Measurements from ENCODE around the gene ADSS1. TPM values are rescaled to one million over a fixed set of nuclear protein-coding genes. Genes with fewer than 3 reads are reported as not detected.

The ADSS1 gene
- total RNA-seq, 1 donor from 2014 or later: 49.3 TPM

DNA sequence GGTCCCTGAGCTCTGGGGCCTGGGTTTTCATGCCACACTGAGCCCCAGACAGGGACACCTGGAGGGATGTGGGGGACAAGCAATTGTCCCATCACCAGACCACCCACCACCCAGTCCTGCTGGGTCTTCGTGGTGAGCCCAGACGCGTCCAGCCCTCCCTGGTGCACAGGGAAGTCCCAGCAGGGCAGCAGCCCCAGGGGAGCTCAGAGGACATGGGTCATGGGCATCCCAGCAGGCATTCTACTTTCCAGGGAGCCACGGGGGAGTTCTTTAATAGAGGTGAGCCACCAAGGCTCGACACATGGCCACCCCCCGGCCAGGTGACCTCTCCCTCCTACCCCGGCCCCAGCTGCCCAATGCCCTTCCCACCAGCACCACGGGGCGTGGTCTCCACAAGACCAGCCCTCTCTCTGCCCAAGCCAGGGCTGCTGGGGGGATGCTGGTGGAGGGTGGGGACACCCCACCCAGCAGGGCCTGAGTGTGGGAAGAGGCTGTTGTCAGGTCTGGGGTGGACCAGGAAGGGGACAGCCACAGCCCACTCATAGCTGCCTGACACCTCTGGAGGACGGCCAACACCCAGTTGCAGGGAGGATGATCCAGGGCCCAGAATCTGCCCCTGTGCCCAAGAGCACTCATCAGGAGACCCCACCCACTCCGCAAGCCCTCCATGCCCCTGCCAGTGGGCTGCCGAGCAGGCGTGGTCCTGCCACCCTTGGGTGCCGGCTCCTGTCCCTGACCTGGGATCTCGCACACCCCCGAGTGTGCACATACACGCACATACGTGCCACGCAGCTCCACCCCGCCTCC, 57.4 kb downstream of the ADSS1 start:
- no peak for DNase-seq (ENCODE audit: low spot score)

DNA sequence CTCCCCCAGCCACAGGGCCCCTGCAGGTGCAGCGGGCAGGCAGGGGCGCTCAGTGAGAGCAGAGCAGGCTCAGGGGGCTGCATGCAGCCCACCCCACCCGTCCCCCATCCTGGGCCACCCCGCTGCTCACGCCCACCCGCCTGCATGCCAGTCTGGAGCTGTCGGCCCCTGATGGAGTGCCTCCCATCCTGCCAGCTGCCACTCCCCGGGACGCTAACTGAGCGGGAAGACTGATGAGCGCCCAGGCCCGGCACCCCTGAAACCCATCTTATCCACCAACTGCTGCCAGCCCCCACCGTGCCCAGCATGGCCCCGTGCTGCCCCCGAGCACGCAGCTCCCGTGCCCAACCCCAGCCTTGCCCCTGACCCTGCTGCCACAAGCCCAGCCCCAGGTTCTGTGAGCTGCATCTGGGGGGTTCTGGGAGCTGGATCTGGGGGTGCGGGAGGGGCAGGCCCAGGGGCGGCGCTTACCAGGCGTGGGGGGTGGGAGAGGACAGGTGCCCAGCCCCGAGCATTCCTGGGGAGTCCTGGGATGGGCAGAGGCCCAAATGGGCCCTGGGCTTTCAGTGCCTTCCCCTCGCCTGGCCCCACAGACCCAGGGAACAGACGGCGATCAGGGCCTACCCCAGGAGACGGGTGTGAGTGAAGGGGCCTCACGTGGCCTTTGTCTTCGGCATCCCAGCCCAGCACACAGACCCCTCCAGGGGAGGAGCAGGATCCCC, 58.2 kb downstream of the ADSS1 start:
- DNase-seq (ENCODE audit: low spot score): no peak

DNA sequence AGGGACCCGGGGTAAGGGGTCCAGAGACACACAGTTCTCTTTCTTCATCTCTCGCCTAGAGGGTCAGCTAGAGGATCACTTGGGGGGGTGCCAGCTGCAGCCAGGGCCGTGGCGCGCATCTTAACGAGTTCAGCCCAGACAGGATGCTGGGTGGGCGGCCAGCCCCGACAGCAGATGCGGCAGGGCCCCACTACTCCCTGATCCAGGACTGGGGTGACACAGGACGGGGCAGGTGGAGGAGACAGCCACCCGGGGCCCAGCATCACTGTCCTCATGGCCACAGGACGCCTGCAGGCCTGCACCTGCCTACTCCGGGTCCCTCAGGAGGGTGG, 58.7 kb downstream of the ADSS1 start:
- no peak for DNase-seq (ENCODE audit: low spot score)

DNA sequence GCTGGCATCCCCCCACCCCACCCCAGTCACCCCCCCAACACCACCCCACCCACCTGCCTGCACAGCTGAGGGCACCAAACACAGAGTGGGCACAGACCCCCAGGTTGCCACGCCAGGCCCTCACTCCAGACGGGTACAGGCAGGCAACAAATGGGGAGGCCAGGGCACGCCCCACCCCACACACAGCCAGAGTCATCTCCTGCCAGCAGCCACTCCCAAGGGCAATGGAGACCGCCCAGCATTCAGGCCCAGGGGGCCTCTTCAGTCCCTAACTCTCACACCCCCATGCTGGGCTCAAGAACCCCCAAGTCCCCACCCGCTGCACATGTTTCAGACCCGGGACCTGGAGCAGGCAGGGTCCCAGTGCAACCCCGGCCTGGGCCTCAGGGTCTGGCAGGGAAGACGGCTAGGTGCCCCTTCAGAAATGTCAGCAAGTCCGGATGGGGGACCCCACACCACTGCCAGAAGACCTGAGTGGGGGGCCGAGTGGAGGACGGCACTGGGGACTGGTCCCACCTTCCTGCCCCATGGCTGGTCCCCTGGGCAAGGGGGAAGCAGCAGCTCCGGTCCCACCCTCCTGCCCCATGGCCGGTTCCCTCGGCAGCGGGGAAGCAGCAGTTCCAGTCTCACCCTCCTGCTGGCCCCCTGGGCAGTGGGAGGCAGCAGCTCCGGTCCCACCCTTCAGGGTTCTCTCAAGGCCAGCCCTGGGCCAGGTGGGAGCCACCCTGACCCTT, 59.6 kb downstream of the ADSS1 start:
- no peak for DNase-seq (ENCODE audit: low spot score)

DNA sequence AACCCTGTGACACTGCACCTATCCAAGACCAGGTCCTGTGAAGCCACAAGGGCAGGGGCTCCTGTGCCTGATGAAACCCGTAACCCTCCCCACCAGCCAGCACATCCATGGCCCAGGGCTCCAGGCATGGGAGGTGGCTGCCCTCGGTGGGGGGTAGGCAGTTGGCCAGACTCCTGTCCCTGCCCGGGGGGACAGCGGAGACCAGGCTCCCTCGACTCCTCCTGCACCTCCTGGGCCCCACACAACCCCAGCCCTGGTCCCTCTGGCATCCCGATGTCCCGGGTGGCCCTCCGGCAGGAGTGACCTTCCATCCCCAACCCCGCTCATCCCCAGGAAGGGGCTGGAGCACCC, 60.2 kb downstream of the ADSS1 start:
- DNase-seq (ENCODE audit: low spot score): no peak

DNA sequence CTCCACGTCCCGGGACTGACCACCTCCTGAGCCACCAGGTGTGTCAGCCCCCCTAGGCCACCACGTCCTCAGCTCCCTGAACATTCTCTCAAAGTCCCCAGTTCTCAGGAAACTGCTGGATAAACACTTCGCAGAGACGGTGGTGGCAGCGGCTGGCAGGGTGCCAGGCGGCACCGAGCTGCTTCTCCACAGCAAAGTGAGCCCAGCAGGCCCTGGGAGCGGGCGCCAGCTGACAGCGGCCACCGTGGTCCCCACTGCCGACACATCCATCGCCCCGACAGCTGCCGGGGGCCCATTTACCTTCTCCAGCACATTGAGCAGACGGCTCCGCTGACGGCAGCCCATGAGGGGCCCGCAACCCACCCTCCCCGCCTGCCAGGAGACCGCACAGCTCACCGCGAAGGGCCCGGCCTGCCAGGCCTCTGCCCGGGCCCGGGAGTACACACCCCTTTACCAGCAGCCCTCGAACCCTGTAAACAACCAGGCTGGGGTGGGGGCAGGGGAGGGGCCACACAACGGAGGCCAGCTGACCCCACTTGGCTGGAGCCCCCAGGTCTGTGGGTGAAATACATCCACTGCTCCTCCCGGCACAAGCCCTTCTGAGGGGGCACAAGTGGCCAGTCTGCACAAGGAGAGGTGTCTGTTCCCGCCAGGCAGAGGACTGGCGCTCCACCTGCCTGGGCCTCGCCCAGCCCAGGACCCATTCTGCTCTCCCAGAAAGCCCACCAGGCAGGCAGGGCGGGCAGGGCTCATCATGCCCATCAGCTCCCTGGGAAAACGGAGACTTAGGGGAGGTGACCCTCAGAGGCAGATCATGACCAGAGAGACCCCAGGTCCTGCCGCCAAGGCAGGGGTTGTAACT, 61.0 kb downstream of the ADSS1 start:
- no peak for DNase-seq (ENCODE audit: low spot score)

DNA sequence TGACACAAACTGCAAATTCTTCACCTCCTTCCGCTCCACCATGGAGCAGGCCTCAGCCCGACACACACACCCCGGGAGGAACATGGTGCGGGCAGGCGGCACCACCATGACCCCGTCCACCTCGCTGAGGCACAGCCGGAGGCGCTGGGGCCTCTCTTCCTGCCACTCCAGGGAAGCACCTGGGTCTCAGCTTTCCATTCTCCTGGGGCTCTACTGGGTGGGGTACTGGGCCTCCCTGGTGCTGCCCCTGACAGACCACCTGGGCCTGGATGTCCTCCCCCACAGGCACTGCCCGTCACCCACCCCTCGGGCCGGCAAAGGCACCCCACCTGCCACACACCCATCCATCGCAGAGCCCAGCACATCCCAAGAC, 61.7 kb downstream of the ADSS1 start:
- DNase-seq (ENCODE audit: low spot score): no peak

DNA sequence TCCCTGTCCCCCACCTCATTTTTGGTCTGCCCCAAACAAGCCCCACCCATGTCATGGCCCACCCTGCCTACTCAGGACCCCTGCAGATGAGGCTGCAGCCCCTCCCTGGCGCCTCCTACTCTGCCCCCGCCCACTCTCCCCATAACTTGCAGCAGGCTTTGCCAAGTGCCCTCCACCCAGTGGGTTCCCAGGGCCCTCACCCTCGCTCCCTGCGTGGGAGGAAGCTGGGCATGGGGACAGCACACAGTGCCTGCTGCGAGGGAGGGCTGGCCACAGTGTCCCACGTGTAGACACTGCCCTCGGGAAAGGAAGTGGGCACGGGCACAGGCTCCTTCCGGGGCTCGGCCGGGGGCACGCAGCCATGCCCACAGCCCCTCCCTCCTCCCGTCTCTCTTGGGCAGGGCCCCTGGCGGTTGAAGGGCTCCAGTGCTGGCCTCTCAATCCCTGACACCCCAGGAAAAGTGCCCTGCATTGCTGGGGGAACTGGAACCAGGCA, 62.1 kb downstream of the ADSS1 start:
- no peak for DNase-seq (ENCODE audit: low spot score)

DNA sequence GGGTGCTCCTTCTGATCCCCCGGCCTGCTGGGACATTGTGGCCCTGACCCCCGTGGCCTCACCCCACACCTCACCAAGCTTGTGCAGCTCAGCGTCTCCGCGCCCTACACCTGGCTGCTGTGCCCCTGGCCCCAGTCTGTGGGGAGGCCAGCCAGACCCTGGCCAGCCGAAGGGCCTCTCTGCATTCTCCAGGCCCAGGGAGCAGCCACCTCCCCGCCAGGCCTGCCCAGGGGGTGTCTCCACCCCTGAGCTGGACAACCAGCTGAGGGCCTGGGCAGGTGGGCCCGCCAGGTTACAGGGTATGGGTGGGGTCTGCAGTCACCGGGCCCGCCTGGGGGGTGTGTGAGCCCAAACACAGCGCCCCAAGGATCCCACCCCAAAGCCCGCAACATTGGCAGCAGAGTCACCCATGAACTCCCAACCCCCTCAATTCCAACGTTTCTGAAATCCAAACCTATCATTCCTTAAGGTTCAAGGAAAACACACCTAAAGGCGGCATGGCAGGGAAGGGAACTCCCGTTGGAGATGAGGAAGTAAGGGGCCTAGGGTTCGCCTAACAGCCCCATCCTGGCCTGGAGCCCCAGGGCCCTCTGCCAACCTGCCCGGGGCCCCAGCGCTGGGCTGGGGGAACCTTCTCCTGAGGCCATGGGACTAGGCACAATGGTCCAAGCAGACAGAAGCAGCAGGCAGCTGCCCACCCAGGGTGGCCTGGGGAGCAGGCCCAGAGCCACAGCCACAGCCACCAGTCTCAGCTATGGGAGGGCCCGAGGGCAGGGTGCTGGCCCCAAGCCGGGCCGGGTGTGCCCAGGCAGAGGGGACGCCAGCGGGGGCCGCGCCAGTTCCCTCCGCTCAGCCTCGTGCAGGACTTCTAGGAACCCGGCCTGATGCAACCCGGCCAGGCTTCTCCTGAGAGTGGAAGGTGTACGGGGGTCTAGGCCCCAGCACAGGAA, 63.0 kb downstream of the ADSS1 start:
- DNase-seq (ENCODE audit: low spot score): no peak

DNA sequence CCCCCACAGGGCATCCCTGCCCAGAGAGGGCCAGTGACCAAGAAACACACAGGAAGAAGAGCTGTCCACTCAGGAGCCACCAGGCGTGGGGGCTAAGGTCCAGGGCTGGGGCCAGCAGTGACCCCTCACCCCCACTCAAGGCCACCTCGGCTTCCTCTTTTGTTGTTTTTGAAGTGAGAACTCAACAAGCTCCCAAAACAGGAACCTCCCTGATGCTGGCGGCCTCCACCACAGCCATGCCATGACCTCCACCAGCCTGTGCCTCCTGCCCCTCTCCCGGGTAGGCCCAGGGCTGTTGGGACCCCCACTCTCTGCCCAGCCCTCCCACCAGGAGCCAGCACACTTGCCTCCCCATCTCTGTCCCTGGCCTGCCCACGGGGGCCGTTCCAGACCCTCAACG, 63.7 kb downstream of the ADSS1 start:
- no peak for DNase-seq (ENCODE audit: low spot score)

DNA sequence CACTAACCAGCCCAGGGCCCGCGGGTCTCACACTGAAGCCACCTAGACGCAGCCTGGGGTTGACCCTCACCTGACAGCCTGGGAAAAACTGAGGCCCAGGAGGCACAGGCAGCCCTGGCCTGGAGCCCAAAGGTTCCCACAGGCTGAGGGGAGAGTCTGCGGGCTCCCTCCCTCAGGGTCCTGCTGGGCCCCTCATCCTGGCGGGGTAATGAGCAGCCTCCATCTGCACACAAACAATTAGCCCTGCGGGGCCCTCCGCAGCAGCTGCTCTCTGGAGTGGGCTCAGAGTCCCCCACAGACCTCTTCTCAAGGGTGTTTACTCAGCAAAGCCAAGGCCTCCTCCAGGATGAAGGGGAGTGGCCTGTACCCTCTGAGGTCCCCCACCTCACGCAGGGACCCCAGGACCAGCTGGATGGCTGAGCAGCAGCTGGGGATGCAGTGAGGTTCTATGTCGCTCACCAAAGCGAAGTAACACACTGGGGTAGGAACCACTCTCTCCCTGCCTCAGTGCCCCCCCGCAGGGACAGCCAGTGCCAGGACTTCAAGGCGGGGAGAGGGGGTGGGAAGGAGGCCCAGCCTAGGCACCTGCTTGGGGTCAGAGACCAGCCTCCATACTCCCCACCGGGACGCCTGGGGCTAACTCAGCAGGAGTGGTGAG, 64.3 kb downstream of the ADSS1 start:
- DNase-seq (ENCODE audit: low spot score): no peak

DNA sequence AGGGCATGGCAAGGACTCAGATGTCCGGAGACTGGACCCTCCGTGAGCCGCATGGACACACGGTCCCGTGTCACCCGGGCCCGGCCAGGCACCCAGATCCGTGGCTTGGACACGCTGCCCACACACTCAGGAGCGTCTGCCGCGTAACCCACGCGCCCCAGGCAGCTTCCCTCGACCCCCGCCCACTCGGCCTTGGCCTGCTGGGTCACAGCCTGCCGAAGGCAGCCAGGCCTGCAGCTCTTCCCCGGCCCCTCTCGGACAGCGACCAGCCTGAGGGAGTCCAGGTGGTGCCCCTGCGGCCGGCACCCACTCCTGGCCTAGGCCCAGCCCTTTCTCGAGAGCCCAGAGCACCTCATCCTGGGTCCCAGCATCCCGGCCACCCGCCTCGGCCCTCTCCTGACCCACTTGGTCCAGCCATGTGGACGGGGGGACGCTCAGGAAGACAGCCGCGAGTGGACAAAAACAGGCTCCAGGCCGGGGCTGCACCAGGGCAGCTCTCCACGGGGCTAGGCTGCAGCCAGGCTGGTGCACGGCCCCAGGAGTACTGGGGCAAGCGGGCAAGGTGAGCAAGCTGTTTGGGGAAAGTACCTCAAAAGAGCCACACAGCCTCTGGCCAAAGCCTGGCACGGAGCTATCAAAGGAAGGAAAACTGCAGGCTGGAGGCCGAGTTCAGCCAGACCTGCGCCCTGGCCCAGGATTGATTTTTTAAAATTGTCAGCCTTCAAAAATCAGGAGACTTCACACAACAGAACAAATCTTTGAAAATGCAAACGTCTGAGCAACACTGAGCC, 65.0 kb downstream of the ADSS1 start:
- no peak for DNase-seq (ENCODE audit: low spot score)

DNA sequence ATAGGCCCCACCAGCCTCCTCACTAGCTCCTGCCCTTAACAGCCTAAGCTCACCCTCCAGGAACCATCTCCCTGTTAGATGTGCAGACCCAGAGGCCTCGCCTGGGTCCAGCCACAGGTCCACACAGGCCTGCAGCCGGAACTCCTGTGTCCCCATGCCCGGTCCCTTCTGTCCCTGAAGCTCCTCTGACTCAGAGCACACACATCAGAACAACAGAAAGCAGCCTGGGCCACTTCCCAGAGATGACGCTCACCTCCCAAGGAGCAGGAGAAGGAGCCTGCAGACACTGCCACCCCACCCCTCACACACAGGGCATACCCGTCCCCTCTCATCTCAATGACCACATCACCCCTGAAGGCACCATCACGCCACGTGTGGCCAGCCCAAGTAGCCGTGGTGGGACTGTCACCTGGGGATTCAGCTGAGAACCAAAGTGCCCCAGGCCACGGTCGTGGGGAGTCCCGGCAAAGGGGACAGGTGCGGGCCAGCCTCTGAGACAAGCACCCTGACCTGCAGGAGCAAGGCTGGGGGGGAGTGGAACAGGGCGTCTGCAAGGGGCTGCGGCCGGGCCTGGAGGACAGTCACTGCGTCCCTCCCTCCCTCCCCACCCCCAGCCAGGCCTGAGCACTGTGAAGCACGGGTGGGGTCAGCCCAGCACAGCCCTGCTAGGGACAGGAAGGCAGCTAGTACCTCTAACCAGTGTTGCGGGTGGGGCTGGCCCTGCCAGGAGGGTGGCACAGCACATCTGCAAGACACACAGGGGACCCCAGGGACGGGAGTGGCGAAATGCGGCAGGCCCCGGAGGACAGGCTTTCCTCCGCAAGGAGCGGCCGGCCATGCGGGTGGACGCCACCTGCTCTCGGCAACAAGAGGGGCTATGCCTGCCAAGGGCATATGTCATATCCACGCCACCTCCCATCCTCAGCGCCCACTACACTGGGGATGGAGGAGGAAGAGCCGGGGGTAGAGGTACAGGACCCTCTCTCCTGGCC, 66.0 kb downstream of the ADSS1 start:
- no peak for DNase-seq (ENCODE audit: low spot score)

DNA sequence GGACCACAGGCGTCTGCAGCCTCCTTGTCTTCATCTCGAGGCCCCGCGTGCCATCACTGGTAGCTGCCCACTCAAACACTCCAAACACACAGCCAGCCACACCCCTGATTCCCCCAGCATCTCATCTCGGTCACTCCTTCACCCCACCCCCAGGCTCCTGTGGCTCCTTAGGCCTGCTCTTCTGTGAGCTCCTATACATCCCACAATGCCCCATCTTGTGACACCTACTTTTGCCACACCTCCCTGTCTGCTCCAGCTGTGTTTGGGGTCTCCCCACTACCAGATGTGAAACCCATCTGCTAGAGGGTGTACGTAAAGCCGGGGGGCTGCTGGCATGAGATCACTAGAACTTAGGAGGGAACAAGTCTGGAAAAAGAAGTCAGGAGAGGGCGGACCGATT, 67.4 kb downstream of the ADSS1 start:
- no peak for DNase-seq (ENCODE audit: low spot score)

DNA sequence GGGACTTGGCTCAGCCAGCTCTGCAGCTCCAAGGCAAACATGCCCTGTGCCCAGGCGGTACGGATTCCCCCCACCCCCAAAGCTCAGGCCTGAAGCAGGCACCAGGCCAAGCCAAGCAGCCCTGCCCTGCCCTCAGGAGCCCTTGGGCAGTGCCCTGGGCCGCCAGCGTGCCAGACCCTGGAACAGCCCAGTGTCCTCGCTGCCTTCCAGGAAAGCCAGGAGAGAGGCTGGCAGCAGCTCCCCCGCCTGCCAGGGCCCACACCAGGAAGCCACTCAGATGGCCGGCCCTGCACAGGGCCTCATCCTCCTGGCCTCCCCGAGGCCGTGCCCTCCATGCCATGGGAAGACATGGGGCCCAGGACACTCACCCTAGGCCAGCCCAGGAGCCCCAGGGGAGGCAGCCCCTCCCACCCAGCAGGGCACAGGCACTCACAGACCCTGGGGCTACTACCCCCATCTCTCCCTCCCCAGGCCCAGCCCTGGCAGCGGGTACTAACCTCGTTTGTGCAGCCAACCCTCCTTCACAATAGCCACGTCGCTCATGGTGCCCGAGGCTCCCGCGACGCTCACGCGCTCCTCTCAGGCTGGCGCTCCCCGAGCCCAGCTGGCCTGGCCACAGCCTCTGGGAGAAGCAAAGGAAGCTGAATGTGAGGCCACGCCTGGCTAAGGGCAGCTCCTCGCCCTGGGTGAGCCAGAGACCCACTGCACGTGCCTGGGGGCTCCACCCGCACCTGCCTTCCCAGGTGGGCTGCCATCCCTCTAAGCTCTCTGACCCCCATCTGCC, 68.3 kb downstream of the ADSS1 start:
- DNase-seq (ENCODE audit: low spot score): no peak

DNA sequence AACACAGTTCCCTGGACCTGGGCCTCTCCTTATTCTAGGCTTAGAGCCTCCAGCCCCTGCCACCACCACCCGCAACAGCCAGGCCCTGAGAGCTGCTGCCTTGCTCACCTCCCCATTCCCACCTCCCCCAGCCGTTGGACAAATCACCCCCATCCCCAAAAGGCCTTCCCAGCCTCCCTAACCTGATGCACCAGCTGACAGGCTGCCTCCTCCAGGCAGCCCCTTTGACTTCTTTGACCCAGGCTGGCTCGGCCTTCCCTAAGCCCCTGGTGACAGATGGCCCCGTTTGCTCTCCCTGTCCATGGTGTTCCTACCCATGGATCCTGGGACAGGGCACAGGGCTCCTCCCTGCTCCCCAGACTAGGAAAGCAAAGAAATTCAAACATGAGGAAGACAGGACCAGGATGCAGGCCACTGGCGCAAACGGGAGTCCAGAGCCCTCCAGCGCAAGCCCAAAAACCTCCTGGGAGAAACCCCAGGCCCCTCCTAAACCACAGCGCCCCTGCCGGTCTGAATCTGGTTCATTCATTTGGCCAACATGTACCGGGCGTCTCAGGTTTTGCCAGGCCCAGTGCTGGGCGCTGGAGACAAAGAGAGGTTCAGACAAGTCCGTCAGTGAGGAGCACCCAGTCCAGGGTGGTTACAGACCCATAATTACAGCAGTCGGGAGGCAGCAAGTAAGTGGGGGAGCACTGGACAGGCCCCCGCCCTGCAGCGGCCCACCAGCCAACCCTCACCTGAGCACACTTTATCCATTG, 69.1 kb downstream of the ADSS1 start:
- DNase-seq (ENCODE audit: low spot score): no peak

DNA sequence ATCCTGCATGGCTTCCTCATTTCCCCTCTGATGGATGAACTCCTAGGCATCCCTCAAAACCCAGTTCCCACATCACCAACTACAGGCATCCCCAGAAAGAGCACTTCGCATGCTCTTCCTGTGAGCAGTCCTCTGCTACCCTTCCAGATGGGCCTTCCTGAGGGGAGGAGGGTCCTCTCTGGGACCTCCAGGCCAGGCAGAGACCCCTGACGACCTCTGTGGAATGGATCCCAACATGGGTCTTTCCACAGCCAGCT, 69.6 kb downstream of the ADSS1 start:
- no peak for DNase-seq (ENCODE audit: low spot score)
